ENCODE data around the gene ZSCAN18.

The ZSCAN18 gene

GRCh38 chr19:58086825-58087710, 11.0 kb downstream of the ZSCAN18 start:
- H3K4me3 ChIP-seq (ENCODE audit: low read depth, low read length), result no peak overlapping the region

- H3K4me3 ChIP-seq (ENCODE audit: low read depth, low read length), result no peak overlapping the region
These were observed 12.6 kb downstream of the ZSCAN18 start for GRCh38 chr19:58085348-58085875.

- H3K4me3 ChIP-seq (ENCODE audit: low read depth, low read length), result no peak overlapping the region
These were observed 13.3 kb downstream of the ZSCAN18 start for GRCh38 chr19:58084596-58085347.

- H3K4me3 ChIP-seq (ENCODE audit: low read depth, low read length), result no peak overlapping the region
These were observed 15.0 kb downstream of the ZSCAN18 start for GRCh38 chr19:58083021-58083420.

- H3K4me3 ChIP-seq (ENCODE audit: low read depth, low read length), result no peak overlapping the region
These were observed 18.2 kb downstream of the ZSCAN18 start for GRCh38 chr19:58079792-58080191.

- H3K4me3 ChIP-seq (ENCODE audit: low read depth, low read length), result no peak overlapping the region
These were observed 30.7 kb downstream of the ZSCAN18 start for GRCh38 chr19:58067240-58067912.

GRCh38 chr19:58063712-58064111, 34.3 kb downstream of the ZSCAN18 start:
- no peak overlapping the region for H3K4me3 ChIP-seq (ENCODE audit: low read depth, low read length)

GRCh38 chr19:58060231-58060630, 37.8 kb downstream of the ZSCAN18 start:
- no peak overlapping the region for H3K4me3 ChIP-seq (ENCODE audit: low read depth, low read length)

GRCh38 chr19:58059671-58060078, 38.4 kb downstream of the ZSCAN18 start:
- H3K4me3 ChIP-seq (ENCODE audit: low read depth, low read length), result no peak overlapping the region

GRCh38 chr19:58059003-58059670, 38.9 kb downstream of the ZSCAN18 start, which contains the start of gene ZNF135:
Gene ZNF135, plus strand, starts transcription at chr19:58059282. Its CDS starts 721 bp downstream, at chr19:58060003.
- H3K4me3 ChIP-seq (ENCODE audit: low read depth, low read length), result peak within 1 kb of the TSS; percentile 24

GRCh38 chr19:58058467-58058866, 39.6 kb downstream of the ZSCAN18 start:
- no peak overlapping the region for H3K4me3 ChIP-seq (ENCODE audit: low read depth, low read length)

- H3K4me3 ChIP-seq (ENCODE audit: low read depth, low read length), result no peak overlapping the region
These were observed 41.2 kb downstream of the ZSCAN18 start for GRCh38 chr19:58056861-58057260.

- no peak overlapping the region for H3K4me3 ChIP-seq (ENCODE audit: low read depth, low read length)
These were observed 41.8 kb downstream of the ZSCAN18 start for GRCh38 chr19:58056261-58056660.

GRCh38 chr19:58054901-58055874, 42.8 kb downstream of the ZSCAN18 start:
- peak overlapping the region; percentile 2 for H3K4me3 ChIP-seq (ENCODE audit: low read depth, low read length)

GRCh38 chr19:58053480-58054156, 44.4 kb downstream of the ZSCAN18 start:
- H3K4me3 ChIP-seq (ENCODE audit: low read depth, low read length), result no peak overlapping the region

- H3K4me3 ChIP-seq (ENCODE audit: low read depth, low read length), result no peak overlapping the region
These were observed 45.8 kb downstream of the ZSCAN18 start for GRCh38 chr19:58052256-58052655.

- H3K4me3 ChIP-seq (ENCODE audit: low read depth, low read length), result no peak overlapping the region
These were observed 50.4 kb downstream of the ZSCAN18 start for GRCh38 chr19:58047672-58048071.

- H3K4me3 ChIP-seq (ENCODE audit: low read depth, low read length), result no peak overlapping the region
These were observed 51.2 kb downstream of the ZSCAN18 start for GRCh38 chr19:58046856-58047255.
